ENCODE data around the gene ZMYND8.
"Not testable (repeated sequence)": the region's sequence is repeated elsewhere in the genome, so short reads cannot be mapped to it uniquely, and the experiment has no call there.

The ZMYND8 gene

GRCh38 chr20:47290008-47290407, 66.5 kb downstream of the ZMYND8 start:
- DNase-seq (ENCODE audit: low spot score): no peak
- H4K8ac ChIP-seq (ENCODE audit: low read depth, low read length): no peak overlapping the region
- H2BK120ac ChIP-seq (ENCODE audit: low read depth, low read length): no peak overlapping the region
- no peak overlapping the region for H3K4ac ChIP-seq (ENCODE audit: low read length)
- H2BK5ac ChIP-seq (ENCODE audit: low read length): no peak overlapping the region
- H2BK15ac ChIP-seq (ENCODE audit: low read length): no peak overlapping the region
- H3K18ac ChIP-seq (ENCODE audit: low read length): no peak overlapping the region
- H3K27me3 ChIP-seq (ENCODE audit: control insufficient read depth in 3 of 3, insufficient read depth in 3 of 3, low read depth in 1 of 3, low read length in 3 of 3): no peaks in the 10 kb centered on the region
- peaks cover 2% of the 10 kb centered on the region for H3K79me1 ChIP-seq (ENCODE audit: low read depth, low read length)
- no peak overlapping the region for H2AK5ac ChIP-seq (ENCODE audit: low read depth, low read length)
- no peak overlapping the region for H3K27ac ChIP-seq (replicated peaks; ENCODE audit: low read length)
- H3K36me3 ChIP-seq (replicated peaks in 1 of 2; ENCODE audit: control insufficient read depth in 2 of 2, insufficient read depth in 2 of 2, low read length in 2 of 2): peaks cover 31 to 98% of the 10 kb centered on the region in 2 donors
- H3K4me1 ChIP-seq (ENCODE audit: control insufficient read depth in 2 of 2, insufficient read depth in 1 of 2, low read depth in 1 of 2, low read length in 2 of 2): no peaks in the 10 kb centered on the region
- H3K14ac ChIP-seq (ENCODE audit: low read length): no peak overlapping the region
- no peak overlapping the region for H4K91ac ChIP-seq (ENCODE audit: low read depth, low read length, poor library complexity)
- H3K9me3 ChIP-seq (replicated peaks in 1 of 2; ENCODE audit: control insufficient read depth in 2 of 2, insufficient read depth in 1 of 2, low read depth in 1 of 2, low read length in 2 of 2): no peaks in the 10 kb centered on the region
- H3K4me3 ChIP-seq (ENCODE audit: low read length in 2 of 2): no peak overlapping the region
- no peak overlapping the region for H2BK12ac ChIP-seq (ENCODE audit: low read length)
- H2AFZ ChIP-seq (ENCODE audit: low read length): no peak overlapping the region
- WGBS, 2 donors (ENCODE audit: extremely low coverage in 2 of 2, insufficient read length in 2 of 2, insufficient replicate concordance in 1 of 2): no CpG with 5 or more reads among the region's 3 CpGs
- no peak overlapping the region for H3K4me2 ChIP-seq (ENCODE audit: insufficient read depth, low read length, poor library complexity, severe bottlenecking)
- H3K23ac ChIP-seq (ENCODE audit: low read depth, low read length, poor library complexity): no peak overlapping the region
- no peak overlapping the region for H3K9ac ChIP-seq (ENCODE audit: low read depth, low read length, poor library complexity)

GRCh38 chr20:47289096-47289495, 67.4 kb downstream of the ZMYND8 start:
- Histone ChIP-seq H2AFZ (ENCODE audit: low read length) (no peak overlapping the region), H3K23ac (ENCODE audit: low read depth, low read length, poor library complexity) (no peak overlapping the region), H2BK15ac (ENCODE audit: low read length) (no peak overlapping the region), H3K4me3 (ENCODE audit: low read length in 2 of 2) (no peak overlapping the region), H2AK5ac (ENCODE audit: low read depth, low read length) (no peak overlapping the region), H3K4ac (ENCODE audit: low read length) (no peak overlapping the region), H3K18ac (ENCODE audit: low read length) (no peak overlapping the region), H2BK5ac (ENCODE audit: low read length) (no peak overlapping the region), H3K27ac (replicated peaks; ENCODE audit: low read length) (no peak overlapping the region), H3K79me1 (ENCODE audit: low read depth, low read length) (peaks cover 2% of the 10 kb centered on the region), H4K8ac (ENCODE audit: low read depth, low read length) (no peak overlapping the region), H3K9ac (ENCODE audit: low read depth, low read length, poor library complexity) (no peak overlapping the region), H3K9me3 (replicated peaks in 1 of 2; ENCODE audit: control insufficient read depth in 2 of 2, insufficient read depth in 1 of 2, low read depth in 1 of 2, low read length in 2 of 2) (no peaks in the 10 kb centered on the region), H2BK12ac (ENCODE audit: low read length) (no peak overlapping the region), H2BK120ac (ENCODE audit: low read depth, low read length) (no peak overlapping the region), H3K27me3 (ENCODE audit: control insufficient read depth in 3 of 3, insufficient read depth in 3 of 3, low read depth in 1 of 3, low read length in 3 of 3) (no peaks in the 10 kb centered on the region), H3K4me2 (ENCODE audit: insufficient read depth, low read length, poor library complexity, severe bottlenecking) (no peak overlapping the region), H3K36me3 (replicated peaks in 1 of 2; ENCODE audit: control insufficient read depth in 2 of 2, insufficient read depth in 2 of 2, low read length in 2 of 2) (peaks cover 37 to 98% of the 10 kb centered on the region in 2 donors), H3K14ac (ENCODE audit: low read length) (no peak overlapping the region), H4K91ac (ENCODE audit: low read depth, low read length, poor library complexity) (no peak overlapping the region), H3K4me1 (ENCODE audit: control insufficient read depth in 2 of 2, insufficient read depth in 1 of 2, low read depth in 1 of 2, low read length in 2 of 2) (no peaks in the 10 kb centered on the region)
- DNase-seq (ENCODE audit: low spot score): no peak
- WGBS, 2 donors (ENCODE audit: extremely low coverage in 2 of 2, insufficient read length in 2 of 2, insufficient replicate concordance in 1 of 2): no CpG with 5 or more reads among the region's 3 CpGs

GRCh38 chr20:47288530-47288929, 68.0 kb downstream of the ZMYND8 start:
- not testable (repeated sequence) for H3K23ac ChIP-seq (ENCODE audit: low read depth, low read length, poor library complexity); H3K4me3 ChIP-seq (ENCODE audit: low read length in 2 of 2); H3K27ac ChIP-seq (replicated peaks; ENCODE audit: low read length); H3K27me3 ChIP-seq (ENCODE audit: control insufficient read depth in 3 of 3, insufficient read depth in 3 of 3, low read depth in 1 of 3, low read length in 3 of 3); H3K4me1 ChIP-seq (ENCODE audit: control insufficient read depth in 2 of 2, insufficient read depth in 1 of 2, low read depth in 1 of 2, low read length in 2 of 2); H3K4me2 ChIP-seq (ENCODE audit: insufficient read depth, low read length, poor library complexity, severe bottlenecking); H3K14ac ChIP-seq (ENCODE audit: low read length); DNase-seq (ENCODE audit: low spot score); H4K8ac ChIP-seq (ENCODE audit: low read depth, low read length); H3K4ac ChIP-seq (ENCODE audit: low read length); H3K9ac ChIP-seq (ENCODE audit: low read depth, low read length, poor library complexity); H2AK5ac ChIP-seq (ENCODE audit: low read depth, low read length); H3K79me1 ChIP-seq (ENCODE audit: low read depth, low read length); H2AFZ ChIP-seq (ENCODE audit: low read length); H2BK5ac ChIP-seq (ENCODE audit: low read length); H2BK12ac ChIP-seq (ENCODE audit: low read length); H3K9me3 ChIP-seq (replicated peaks in 1 of 2; ENCODE audit: control insufficient read depth in 2 of 2, insufficient read depth in 1 of 2, low read depth in 1 of 2, low read length in 2 of 2); H3K18ac ChIP-seq (ENCODE audit: low read length); H2BK120ac ChIP-seq (ENCODE audit: low read depth, low read length); H4K91ac ChIP-seq (ENCODE audit: low read depth, low read length, poor library complexity); H2BK15ac ChIP-seq (ENCODE audit: low read length)
- no CpG with 5 or more reads among the region's 8 CpGs for WGBS, 2 donors (ENCODE audit: extremely low coverage in 2 of 2, insufficient read length in 2 of 2, insufficient replicate concordance in 1 of 2)
- H3K36me3 ChIP-seq (replicated peaks in 1 of 2; ENCODE audit: control insufficient read depth in 2 of 2, insufficient read depth in 2 of 2, low read length in 2 of 2): peaks cover 38 to 98% of the 10 kb centered on the region in 2 donors

- no peak overlapping the region for H2BK5ac ChIP-seq (ENCODE audit: low read length)
- H3K4me1 ChIP-seq (ENCODE audit: control insufficient read depth in 2 of 2, insufficient read depth in 1 of 2, low read depth in 1 of 2, low read length in 2 of 2): no peaks in the 10 kb centered on the region
- no peak overlapping the region for H2AFZ ChIP-seq (ENCODE audit: low read length)
- H2AK5ac ChIP-seq (ENCODE audit: low read depth, low read length): no peak overlapping the region
- H3K36me3 ChIP-seq (replicated peaks in 1 of 2; ENCODE audit: control insufficient read depth in 2 of 2, insufficient read depth in 2 of 2, low read length in 2 of 2): peaks cover 39 to 100% of the 10 kb centered on the region in 2 donors
- no peak overlapping the region for H4K91ac ChIP-seq (ENCODE audit: low read depth, low read length, poor library complexity)
- H3K79me1 ChIP-seq (ENCODE audit: low read depth, low read length): no peaks in the 10 kb centered on the region
- H3K4me2 ChIP-seq (ENCODE audit: insufficient read depth, low read length, poor library complexity, severe bottlenecking): no peak overlapping the region
- no peak overlapping the region for H4K8ac ChIP-seq (ENCODE audit: low read depth, low read length)
- no peak overlapping the region for H3K9ac ChIP-seq (ENCODE audit: low read depth, low read length, poor library complexity)
- no peak overlapping the region for H3K4me3 ChIP-seq (ENCODE audit: low read length in 2 of 2)
- H2BK15ac ChIP-seq (ENCODE audit: low read length): no peak overlapping the region
- no peak overlapping the region for H2BK12ac ChIP-seq (ENCODE audit: low read length)
- no peak overlapping the region for H3K14ac ChIP-seq (ENCODE audit: low read length)
- H2BK120ac ChIP-seq (ENCODE audit: low read depth, low read length): no peak overlapping the region
- H3K23ac ChIP-seq (ENCODE audit: low read depth, low read length, poor library complexity): no peak overlapping the region
- DNase-seq (ENCODE audit: low spot score): no peak
- no peak overlapping the region for H3K18ac ChIP-seq (ENCODE audit: low read length)
- H3K9me3 ChIP-seq (replicated peaks in 1 of 2; ENCODE audit: control insufficient read depth in 2 of 2, insufficient read depth in 1 of 2, low read depth in 1 of 2, low read length in 2 of 2): no peaks in the 10 kb centered on the region
- H3K27me3 ChIP-seq (ENCODE audit: control insufficient read depth in 3 of 3, insufficient read depth in 3 of 3, low read depth in 1 of 3, low read length in 3 of 3): no peaks in the 10 kb centered on the region
- no peak overlapping the region for H3K27ac ChIP-seq (replicated peaks; ENCODE audit: low read length)
- no CpG with 5 or more reads among the region's 6 CpGs for WGBS, 2 donors (ENCODE audit: extremely low coverage in 2 of 2, insufficient read length in 2 of 2, insufficient replicate concordance in 1 of 2)
- H3K4ac ChIP-seq (ENCODE audit: low read length): no peak overlapping the region
Observed at GRCh38 chr20:47287609-47288144, 68.8 kb downstream of the ZMYND8 start.

Data from neuronal stem cell (in vitro differentiated cells).